DMS114 treated with DMSO at 0.1 percent for 48 hours (cell line): ENCODE results near the gene PUS3.

Experiments
- DNase-seq: peaks from one replicate; lab custom pipeline; 2025; ENCODE audit not compliant: unreplicated experiment; lab: John Stamatoyannopoulos, UW

PUS3 gene, protein sequence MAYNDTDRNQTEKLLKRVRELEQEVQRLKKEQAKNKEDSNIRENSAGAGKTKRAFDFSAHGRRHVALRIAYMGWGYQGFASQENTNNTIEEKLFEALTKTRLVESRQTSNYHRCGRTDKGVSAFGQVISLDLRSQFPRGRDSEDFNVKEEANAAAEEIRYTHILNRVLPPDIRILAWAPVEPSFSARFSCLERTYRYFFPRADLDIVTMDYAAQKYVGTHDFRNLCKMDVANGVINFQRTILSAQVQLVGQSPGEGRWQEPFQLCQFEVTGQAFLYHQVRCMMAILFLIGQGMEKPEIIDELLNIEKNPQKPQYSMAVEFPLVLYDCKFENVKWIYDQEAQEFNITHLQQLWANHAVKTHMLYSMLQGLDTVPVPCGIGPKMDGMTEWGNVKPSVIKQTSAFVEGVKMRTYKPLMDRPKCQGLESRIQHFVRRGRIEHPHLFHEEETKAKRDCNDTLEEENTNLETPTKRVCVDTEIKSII

DNA sequence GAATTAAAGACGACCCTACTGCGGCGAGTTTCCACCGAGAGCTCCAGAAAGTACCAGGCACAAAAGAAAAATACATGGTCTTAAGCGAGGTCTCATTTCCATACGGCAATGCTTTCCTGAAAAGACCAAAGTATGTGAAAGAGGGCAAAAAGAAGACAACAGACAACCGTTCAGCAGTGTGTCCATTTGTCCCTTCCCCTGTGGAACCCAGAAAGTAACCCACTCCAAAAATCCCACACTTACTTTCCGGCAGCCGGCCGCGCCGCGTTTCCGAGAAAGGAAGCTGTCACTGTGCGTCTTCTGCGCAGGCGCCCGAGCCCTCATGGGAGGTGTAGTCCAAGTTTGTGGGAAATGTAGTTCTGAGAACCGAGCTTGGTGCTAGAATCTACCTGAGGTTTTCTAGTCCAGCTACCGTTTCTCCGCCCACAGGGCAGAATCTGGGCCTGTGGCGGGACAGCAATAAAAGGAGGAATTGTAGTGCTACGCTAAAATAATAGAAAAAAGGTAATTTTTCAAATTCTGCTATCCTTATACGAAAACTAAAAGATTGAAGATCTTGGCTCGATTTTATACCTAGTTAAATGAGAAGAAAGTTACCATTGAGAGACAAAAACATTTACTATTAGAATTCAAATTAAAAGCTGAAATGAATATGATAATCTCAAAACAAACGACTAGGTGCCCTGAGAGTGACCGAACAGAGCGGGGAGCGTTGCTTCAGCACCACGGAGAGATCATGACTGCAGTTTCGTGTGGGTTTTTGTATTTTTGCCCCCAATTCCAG lies at the start of gene PUS3:
Gene PUS3, minus strand, starts transcription at position 280 of the 784 bp plus-strand sequence. CDS start 6,922 bp downstream, outside the sequence.
- peak; percentile 59 for DNase-seq

- DNase-seq, result no peak
These were observed 49.6 kb upstream of the PUS3 start for GRCh38 chr11:125952559-125952958.

GRCh38 chr11:125951731-125952130 lies 48.7 kb upstream of the PUS3 start:
- no peak for DNase-seq

GRCh38 chr11:125950696-125951651 lies 48.0 kb upstream of the PUS3 start:
- DNase-seq, result no peak

GRCh38 chr11:125950178-125950490 lies 47.1 kb upstream of the PUS3 start:
- DNase-seq, result no peak

DNA sequence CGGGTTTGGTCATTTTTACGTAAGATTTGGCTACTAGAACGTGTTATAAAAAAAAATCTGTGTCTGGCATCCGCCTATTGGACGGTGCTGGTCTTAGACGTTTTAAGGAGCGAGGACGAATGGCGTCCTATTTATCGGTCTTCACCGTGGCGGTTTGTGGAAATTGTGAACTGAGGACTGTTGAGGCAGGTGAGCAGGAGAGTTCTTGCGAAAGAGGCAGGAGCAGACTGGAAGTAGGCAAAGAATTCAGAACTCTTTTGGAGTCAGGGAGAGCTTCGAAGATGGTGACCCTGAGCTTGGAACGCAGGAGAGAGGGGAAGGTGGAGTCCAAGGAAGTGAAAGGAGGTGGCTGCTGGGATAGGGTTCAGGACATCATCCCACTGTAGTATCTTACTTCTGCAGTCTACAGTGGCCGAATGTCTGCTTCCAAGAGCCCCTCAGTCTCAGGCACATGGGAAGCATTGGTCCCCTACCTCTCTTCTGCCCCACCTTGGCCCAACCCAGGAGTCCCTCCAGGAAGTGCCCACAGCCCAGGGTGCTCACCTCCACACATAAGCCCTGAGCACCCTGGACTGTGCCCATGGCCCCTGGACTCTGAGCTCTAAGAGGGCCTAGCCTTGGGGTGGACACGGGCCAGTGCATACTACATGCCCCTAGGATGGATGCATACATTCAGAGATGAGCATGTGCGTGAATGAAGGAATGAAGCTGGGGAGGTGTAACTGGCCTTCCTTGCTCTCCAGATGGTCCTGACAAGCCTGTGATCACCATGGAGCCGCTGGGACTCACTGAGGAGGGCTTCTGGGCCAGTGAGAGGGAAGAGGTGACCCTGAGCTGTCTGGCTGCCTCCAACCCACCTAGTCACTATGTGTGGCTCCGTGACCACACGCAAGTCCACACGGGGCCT lies 46.5 kb upstream of the PUS3 start:
- DNase-seq, result no peak

DNA sequence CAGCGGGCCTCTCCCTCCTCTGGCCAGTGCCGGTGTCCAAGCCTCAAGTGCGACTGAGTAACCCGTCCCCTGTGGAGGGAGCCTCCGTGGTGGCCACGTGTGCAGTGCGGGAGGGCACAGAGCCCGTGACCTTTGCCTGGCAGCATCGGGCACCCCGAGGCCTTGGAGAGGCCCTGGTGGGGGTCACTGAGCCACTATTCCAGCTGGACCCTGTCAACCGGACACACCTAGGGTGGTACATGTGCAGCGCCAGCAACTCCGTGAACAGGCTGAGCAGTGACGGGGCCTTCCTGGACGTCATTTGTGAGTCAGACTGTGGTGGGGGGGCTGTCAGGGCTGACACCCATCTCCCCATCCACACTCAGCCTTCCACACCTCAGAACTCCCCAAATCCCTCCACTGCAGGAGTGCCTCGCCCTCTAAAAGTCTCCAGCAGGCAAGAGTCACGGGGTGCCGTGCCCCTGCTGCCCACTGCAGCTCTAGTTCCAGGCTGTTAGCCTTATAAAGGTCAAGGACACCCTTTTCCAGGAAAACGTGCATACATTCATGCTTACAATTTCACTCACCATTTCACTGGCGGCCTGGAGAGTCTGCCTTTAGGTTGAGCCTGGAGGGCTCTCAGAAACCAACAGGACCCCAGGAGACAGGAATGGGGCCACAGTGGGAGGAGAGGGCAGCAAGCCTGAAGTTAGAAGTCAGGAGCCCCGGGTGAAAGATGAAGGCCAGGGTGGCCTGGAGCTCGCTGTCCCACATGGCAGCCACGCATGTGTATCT lies 45.5 kb upstream of the PUS3 start:
- DNase-seq, result no peak

DNA sequence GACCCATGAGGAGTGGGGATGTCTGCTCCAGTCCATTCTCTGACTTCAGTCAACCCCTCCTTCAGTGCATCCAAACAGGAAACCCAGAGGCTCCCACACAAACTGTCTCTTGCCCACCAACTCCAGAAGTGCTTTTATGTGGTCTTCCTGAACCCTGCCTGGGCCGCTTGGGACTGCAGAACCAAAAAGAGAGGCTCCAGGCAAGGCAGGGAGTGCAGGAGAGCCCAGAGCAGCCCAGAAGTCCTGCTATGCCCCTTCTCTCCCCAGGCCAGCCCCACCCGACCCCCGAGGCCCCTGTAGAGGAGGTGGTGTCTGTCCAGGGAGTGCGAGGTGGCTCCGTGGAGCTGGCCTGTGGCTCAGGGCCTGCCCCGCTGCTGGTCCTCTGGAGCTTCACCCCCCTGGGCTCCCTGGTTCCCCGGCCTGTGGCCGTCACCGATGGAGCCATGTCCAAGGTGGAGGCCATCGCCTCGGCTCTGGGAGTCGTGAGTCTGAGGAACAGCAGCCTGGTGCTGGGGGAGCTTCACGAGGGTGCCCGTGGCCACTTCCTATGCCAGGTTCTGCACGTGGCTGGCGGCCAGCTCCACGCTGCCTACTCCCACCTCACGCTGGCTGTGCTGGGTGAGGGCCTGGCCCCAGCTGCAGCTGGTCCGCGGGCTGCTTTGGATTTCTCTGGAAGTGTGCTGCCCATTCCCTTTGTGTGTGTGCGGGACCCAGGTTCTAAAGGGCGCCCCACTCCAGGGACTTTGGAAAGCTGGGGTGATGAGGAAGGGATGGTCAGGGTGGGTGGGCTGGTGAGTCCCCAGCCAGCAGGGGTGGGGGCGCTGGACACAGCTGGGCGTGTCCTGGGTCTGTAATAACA lies 44.6 kb upstream of the PUS3 start:
- no peak for DNase-seq

GRCh38 chr11:125946712-125947418 lies 43.9 kb upstream of the PUS3 start:
- DNase-seq, result no peak

DNA sequence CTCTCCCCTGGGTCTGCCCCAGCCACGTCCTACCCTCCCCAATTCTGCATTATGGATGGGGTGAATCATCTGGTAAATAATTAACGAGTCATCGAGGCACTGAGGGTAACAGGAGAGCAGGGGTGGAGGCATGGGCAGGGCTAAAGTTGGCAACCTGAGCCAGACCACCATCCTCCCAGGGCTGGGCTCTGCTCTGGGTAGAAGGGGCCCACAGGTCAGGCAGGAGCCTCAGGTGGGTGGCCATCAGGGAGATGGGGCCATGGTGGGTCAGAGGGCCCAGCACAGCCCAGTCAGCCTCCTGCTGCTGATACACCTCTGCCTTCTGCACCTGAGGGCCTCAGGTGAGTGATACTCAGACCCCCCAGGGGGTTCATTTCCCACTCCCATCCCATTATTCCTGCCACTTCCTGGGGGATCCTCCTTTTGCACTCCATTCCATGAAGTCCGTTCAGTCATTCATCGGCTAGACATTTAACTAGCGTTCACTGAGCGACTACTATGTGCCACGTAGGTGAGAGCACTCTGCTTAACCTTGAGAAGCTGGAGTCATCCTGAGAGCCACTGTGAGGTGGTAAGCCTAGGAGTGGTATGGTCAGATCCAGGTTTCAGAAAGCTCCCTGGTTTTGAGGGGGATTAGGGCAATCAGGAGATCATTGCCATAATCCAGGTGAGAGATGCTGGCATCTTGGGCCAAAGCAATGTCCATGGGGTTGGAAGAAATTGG lies 43.0 kb upstream of the PUS3 start, which contains the start of gene VSIG10L2:
Gene VSIG10L2, plus strand, starts transcription at position 248 of the 724 bp plus-strand sequence. Its CDS starts 12 bp downstream, at position 260.
- DNase-seq, result no peak

DNA sequence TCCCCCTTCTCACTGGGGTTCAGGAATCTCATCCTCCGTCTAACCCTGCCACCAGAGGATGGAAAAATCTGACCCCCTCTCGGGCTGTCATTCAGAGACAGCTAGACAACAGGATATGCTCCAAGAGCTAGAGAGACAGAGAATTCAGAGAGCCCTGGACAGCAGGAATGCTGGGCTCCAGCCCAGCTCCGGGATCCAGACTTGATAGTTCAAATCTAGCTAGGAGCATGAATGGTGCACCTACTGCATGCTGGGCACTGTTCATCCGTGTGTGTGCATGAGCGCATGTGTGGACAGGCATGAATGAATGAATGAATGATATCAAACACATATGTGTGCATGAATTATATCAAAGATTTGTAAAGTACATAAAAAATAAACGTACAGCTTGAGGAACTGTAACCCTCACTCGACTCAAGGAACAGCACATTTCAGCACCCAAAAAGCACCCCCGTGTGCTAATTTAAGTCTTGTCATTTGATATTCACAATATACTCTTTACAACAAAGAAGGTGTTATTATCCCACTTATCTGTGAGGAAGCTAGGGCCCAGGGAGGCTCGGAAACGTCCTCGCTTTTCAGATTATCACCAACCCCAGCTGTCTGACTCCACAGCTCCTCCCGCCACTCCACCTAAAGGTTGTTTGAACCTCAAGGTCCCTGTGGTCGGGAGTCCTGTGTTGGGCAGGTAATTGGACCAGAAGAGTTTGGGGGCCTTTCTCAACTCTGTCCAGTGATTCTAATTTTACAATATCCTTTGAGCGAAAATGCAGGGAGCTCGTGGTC lies 42.2 kb upstream of the PUS3 start:
- no peak for DNase-seq

DNA sequence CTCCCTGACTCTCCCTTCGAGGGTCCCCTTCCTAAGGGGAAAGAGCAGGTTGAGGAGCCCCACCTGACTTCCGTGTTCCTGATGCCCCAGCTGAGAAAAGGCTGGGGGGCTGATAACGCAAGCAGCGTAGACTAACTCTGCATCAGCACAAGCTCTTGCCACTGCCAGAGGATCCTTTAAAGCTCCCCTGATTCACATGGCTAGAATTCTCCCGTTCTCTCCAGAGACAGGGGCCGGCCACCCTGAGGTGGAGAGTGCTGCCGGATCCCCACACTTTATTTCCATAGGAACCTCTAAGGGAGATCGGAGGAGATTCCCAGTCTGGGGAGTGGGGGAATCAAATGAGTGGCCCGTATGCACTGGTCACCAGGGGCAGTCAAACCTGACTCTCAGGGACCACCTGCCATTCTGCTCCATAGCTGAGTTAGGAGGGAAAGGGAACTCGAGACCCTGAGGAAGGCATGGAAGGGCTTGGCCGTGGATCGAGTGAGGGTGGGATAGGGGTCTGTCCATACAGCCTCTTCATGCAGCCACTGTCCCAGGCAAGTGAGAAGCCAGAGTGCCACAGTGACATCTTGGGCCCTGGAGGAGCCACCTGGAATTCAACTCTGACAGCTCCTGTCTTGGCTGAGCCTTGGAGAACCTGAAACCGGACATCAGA lies 41.5 kb upstream of the PUS3 start:
- DNase-seq, result no peak

GRCh38 chr11:125943661-125944349 lies 40.8 kb upstream of the PUS3 start:
- no peak for DNase-seq

DNA sequence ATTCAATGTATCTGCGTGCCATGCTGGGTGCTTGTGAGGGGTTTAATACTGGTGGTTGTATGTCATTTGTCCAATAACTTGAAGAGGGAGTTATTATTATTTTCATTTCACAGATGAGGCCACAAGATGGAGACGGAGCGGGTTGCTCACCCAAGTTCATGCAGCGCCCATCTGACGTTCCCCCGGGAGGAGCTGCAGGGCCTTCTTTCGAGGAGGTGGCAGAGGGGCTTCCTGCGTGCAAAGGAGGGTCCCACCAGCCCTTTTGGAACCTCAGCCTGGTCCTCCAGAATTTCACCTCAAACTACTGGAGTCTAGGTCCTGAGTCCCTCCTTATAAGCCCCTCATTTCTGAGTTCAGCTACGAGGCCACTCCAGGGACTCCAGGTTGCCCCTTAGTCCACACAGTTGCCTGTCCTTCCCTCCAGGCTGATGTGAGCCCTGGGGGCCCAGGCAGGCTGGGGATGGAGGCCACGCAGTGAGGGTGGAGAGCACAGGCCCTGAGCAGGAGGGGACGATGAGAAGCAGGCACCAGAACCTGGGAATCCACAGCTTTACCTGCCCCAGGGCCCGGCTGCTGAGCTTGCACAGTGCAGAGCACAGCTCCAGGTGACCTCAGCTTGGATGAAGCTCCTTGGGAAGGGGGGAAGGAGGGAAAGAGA lies 39.9 kb upstream of the PUS3 start:
- no peak for DNase-seq
